ENCODE results near the gene TCP10L.
"Not testable (repeated sequence)": the region's sequence is repeated elsewhere in the genome, so short reads cannot be mapped to it uniquely, and the experiment has no call there.

Gene TCP10L

GRCh38 chr21:32585970-32586369 lies 647 bp upstream of the TCP10L start:
- no peak for DNase-seq

- DNase-seq = no peak
Measured at GRCh38 chr21:32584472-32584871, 851 bp downstream of the TCP10L start.

GRCh38 chr21:32581732-32582131 lies 3.6 kb downstream of the TCP10L start:
- no peak for DNase-seq

GRCh38 chr21:32580949-32581348 lies 4.4 kb downstream of the TCP10L start:
- DNase-seq = no peak

GRCh38 chr21:32578107-32578691 lies 7.1 kb downstream of the TCP10L start:
- no peak for DNase-seq

- DNase-seq = no peak
Measured at GRCh38 chr21:32576011-32576410, 9.3 kb downstream of the TCP10L start.

- no peak for DNase-seq
Measured at GRCh38 chr21:32574946-32575925, 10.1 kb downstream of the TCP10L start.

GRCh38 chr21:32572574-32573420 lies 12.5 kb downstream of the TCP10L start:
- no peak for DNase-seq

- DNase-seq = no peak
Measured at GRCh38 chr21:32570456-32570855, 14.9 kb downstream of the TCP10L start.

- peak; percentile 58 to 61 for DNase-seq
Measured at GRCh38 chr21:32569261-32570230, 15.8 kb downstream of the TCP10L start.

GRCh38 chr21:32567626-32568025 lies 17.7 kb downstream of the TCP10L start:
- no peak for DNase-seq

GRCh38 chr21:32566741-32567389 lies 18.5 kb downstream of the TCP10L start:
- DNase-seq = no peak

- no peak for DNase-seq
Measured at GRCh38 chr21:32565856-32566465, 19.4 kb downstream of the TCP10L start.

- DNase-seq = no peak
Measured at GRCh38 chr21:32562915-32563314, 22.4 kb downstream of the TCP10L start.

GRCh38 chr21:32562426-32562825 lies 22.9 kb downstream of the TCP10L start:
- peak; percentile 4 to 6 for DNase-seq

- not testable (repeated sequence) for DNase-seq
Measured at GRCh38 chr21:32561476-32561875, 23.8 kb downstream of the TCP10L start.

- DNase-seq = no peak
Measured at GRCh38 chr21:32560896-32561295, 24.4 kb downstream of the TCP10L start.

GRCh38 chr21:32559006-32559610 lies 26.2 kb downstream of the TCP10L start:
- no peak for DNase-seq

GRCh38 chr21:32558106-32558505 lies 27.2 kb downstream of the TCP10L start:
- no peak for DNase-seq

GRCh38 chr21:32554832-32555638 lies 30.3 kb downstream of the TCP10L start:
- DNase-seq = no peak
